NCI-H2196 treated with DMSO at 0.1 percent for 48 hours (cell line): ENCODE data around the gene CTAGE9.

ENCODE experiments used
- DNase-seq: peaks from one replicate; lab custom pipeline; 2025; ENCODE audit not compliant: unreplicated experiment; lab: John Stamatoyannopoulos, UW

Gene CTAGE9

GRCh38 chr6:131680868-131681267, 29.9 kb downstream of the CTAGE9 start:
- no peak for DNase-seq

- DNase-seq = no peak
Observed at GRCh38 chr6:131678442-131678841, 32.4 kb downstream of the CTAGE9 start.

- DNase-seq = no peak
Observed at GRCh38 chr6:131673184-131673583, 37.6 kb downstream of the CTAGE9 start.

- no peak for DNase-seq
Observed at GRCh38 chr6:131669891-131670290, 40.9 kb downstream of the CTAGE9 start.

- DNase-seq = no peak
Observed at GRCh38 chr6:131663578-131664165, 47.1 kb downstream of the CTAGE9 start.

- peak; percentile 19 for DNase-seq
Observed at GRCh38 chr6:131660195-131660594, 50.6 kb downstream of the CTAGE9 start.
